H9 (cell line): ENCODE results near the gene CD81. TPM values are rescaled to one million over a fixed set of nuclear protein-coding genes. Genes with fewer than 3 reads are reported as not detected.

Source experiments
- DNase-seq: peaks from one replicate; pipeline ENCODE4 v3.0.0-alpha.2; 2017
- H2AFZ ChIP-seq: one replicate; pipeline ENCODE4 v1.6.1; 2013; ENCODE audit warnings: mild to moderate bottlenecking, low read length, control low read depth, moderate library complexity
- H2AK5ac ChIP-seq: 2 replicates; pipeline ENCODE4 v1.6.1; 2013; ENCODE audit warnings: low read length, control low read depth, mixed read lengths; ENCODE audit not compliant: insufficient read length
- H2BK120ac ChIP-seq: one replicate; pipeline ENCODE4 v1.6.1; 2013; ENCODE audit warnings: low read depth, mild to moderate bottlenecking, low read length, control low read depth, inconsistent platforms; ENCODE audit not compliant: poor library complexity, severe bottlenecking
- H2BK12ac ChIP-seq: 2 replicates; pipeline ENCODE4 v1.6.1; 2013; ENCODE audit warnings: low read length, control low read depth, mixed read lengths, low read depth; ENCODE audit not compliant: insufficient read length
- H2BK15ac ChIP-seq: 2 replicates; pipeline ENCODE4 v1.6.1; 2013; ENCODE audit warnings: low read depth, low read length, control low read depth
- H2BK20ac ChIP-seq: one replicate; pipeline ENCODE4 v1.6.1; 2013; ENCODE audit warnings: low read depth, mild to moderate bottlenecking, low read length, control low read depth, inconsistent platforms; ENCODE audit not compliant: poor library complexity, severe bottlenecking
- H2BK5ac ChIP-seq: 2 replicates; pipeline ENCODE4 v1.6.1; 2013; ENCODE audit warnings: low read length, control low read depth, mixed read lengths; ENCODE audit not compliant: insufficient read length
- H3K14ac ChIP-seq: 2 replicates; pipeline ENCODE4 v1.6.1; 2013; ENCODE audit warnings: low read length, control low read depth; ENCODE audit not compliant: insufficient read depth
- H3K18ac ChIP-seq: 2 replicates; pipeline ENCODE4 v1.6.1; 2013; ENCODE audit warnings: low read depth, mild to moderate bottlenecking, mixed read lengths, low read length, control low read depth; ENCODE audit not compliant: insufficient read length
- H3K23ac ChIP-seq: 2 replicates; pipeline ENCODE4 v1.6.1; 2013; ENCODE audit warnings: low read length, control low read depth, mixed read lengths, low read depth; ENCODE audit not compliant: insufficient read length
- H3K23me2 ChIP-seq: 2 replicates; pipeline ENCODE4 v1.6.1; 2013; ENCODE audit warnings: low read depth, mild to moderate bottlenecking, mixed read lengths, low read length, control low read depth; ENCODE audit not compliant: insufficient read length, poor library complexity, severe bottlenecking
- H3K27ac ChIP-seq: 2 replicates; pipeline ENCODE4 v1.5.1; 2013; ENCODE audit warnings: low read length, control low read depth, mixed read lengths, low read depth; ENCODE audit not compliant: insufficient read length
- H3K27me3 ChIP-seq: 2 replicates; pipeline ENCODE4 v1.6.1; 2013; ENCODE audit warnings: low read length, control low read depth, inconsistent platforms; ENCODE audit not compliant: insufficient read depth
- H3K4ac ChIP-seq: 2 replicates; pipeline ENCODE4 v1.6.1; 2013; ENCODE audit warnings: low read depth, mild to moderate bottlenecking, control low read depth, inconsistent platforms, low read length, moderate library complexity
- H3K4me1 ChIP-seq: 2 replicates; pipeline ENCODE4 v1.6.1; 2013; ENCODE audit warnings: low read length, control low read depth, inconsistent platforms; ENCODE audit not compliant: insufficient read depth
- H3K4me2 ChIP-seq: 2 replicates; pipeline ENCODE4 v1.6.1; 2013; ENCODE audit warnings: low read length, control low read depth, mixed read lengths; ENCODE audit not compliant: insufficient read length, insufficient read depth
- H3K56ac ChIP-seq: 2 replicates; pipeline ENCODE4 v1.6.1; 2013; ENCODE audit warnings: low read depth, mild to moderate bottlenecking, mixed read lengths, low read length, control low read depth; ENCODE audit not compliant: insufficient read length
- H3K79me1 ChIP-seq: 2 replicates; pipeline ENCODE4 v1.6.1; 2013; ENCODE audit warnings: low read depth, mild to moderate bottlenecking, moderate library complexity, low read length, control low read depth, inconsistent platforms; ENCODE audit not compliant: insufficient read depth, poor library complexity, severe bottlenecking
- H3K79me2 ChIP-seq: 2 replicates; pipeline ENCODE4 v1.6.1; 2013; ENCODE audit warnings: low read length, control low read depth, inconsistent platforms; ENCODE audit not compliant: insufficient read depth
- H3K9ac ChIP-seq: 2 replicates; pipeline ENCODE4 v1.6.1; 2013; ENCODE audit warnings: low read length, control low read depth, mixed read lengths; ENCODE audit not compliant: insufficient read length; ENCODE audit errors: extremely low read depth
- H3K9me3 ChIP-seq: one replicate; pipeline ENCODE4 v1.6.1; 2013; ENCODE audit warnings: low read depth, low read length, inconsistent platforms; ENCODE audit not compliant: control insufficient read depth
- H3T11ph ChIP-seq: one replicate; pipeline ENCODE4 v1.6.1; 2013; ENCODE audit warnings: mild to moderate bottlenecking, low read length, control low read depth, inconsistent platforms
- H4K20me1 ChIP-seq: one replicate; pipeline ENCODE4 v1.6.1; 2013; ENCODE audit not compliant: control insufficient read depth, insufficient read length, insufficient read depth
- H4K5ac ChIP-seq: 2 replicates; pipeline ENCODE4 v1.6.1; 2013; ENCODE audit warnings: low read depth, mild to moderate bottlenecking, mixed read lengths, low read length, control low read depth; ENCODE audit not compliant: insufficient read length
- H4K8ac ChIP-seq: replicated peaks from 2 replicates; pipeline ENCODE4 v1.6.1; 2013; ENCODE audit warnings: low read length, control low read depth, mixed read lengths, low read depth; ENCODE audit not compliant: insufficient read length
- H4K91ac ChIP-seq: 2 replicates; pipeline ENCODE4 v1.6.1; 2013; ENCODE audit warnings: low read depth, mild to moderate bottlenecking, moderate library complexity, mixed read lengths, low read length, control low read depth; ENCODE audit not compliant: insufficient read length
- H3K27ac Mint-ChIP-seq, 3 experiments: 2 replicates in 2 of 3; 3 replicates in 1 of 3; pipeline ENCODE4 v1.8.0; 2020 to 2021; ENCODE audit warnings: mixed read lengths in 3 of 3, mild to moderate bottlenecking in 1 of 3, moderate library complexity in 1 of 3
- H3K27me3 Mint-ChIP-seq: 2 replicates; pipeline ENCODE4 v1.8.0; 2021; ENCODE audit warnings: low read depth, mild to moderate bottlenecking, moderate library complexity, mixed read lengths
- H3K36me3 Mint-ChIP-seq, 3 experiments: 2 replicates in 2 of 3; 3 replicates in 1 of 3; pipeline ENCODE4 v1.8.0; 2020 to 2021; ENCODE audit warnings: low read depth in 3 of 3, mixed read lengths in 3 of 3; ENCODE audit not compliant: insufficient read depth in 1 of 3
- H3K4me1 Mint-ChIP-seq, 2 experiments: 2 replicates each; pipeline ENCODE4 v1.8.0; 2020; ENCODE audit warnings: mixed read lengths in 2 of 2
- H3K4me3 Mint-ChIP-seq, 2 experiments: 2 replicates in 1 of 2; 3 replicates in 1 of 2; pipeline ENCODE4 v1.8.0; 2020 to 2021; ENCODE audit warnings: mild to moderate bottlenecking in 2 of 2, mixed read lengths in 2 of 2, moderate library complexity in 1 of 2
- H3K9me3 Mint-ChIP-seq, 2 experiments: 2 replicates in 1 of 2; 3 replicates in 1 of 2; pipeline ENCODE4 v1.8.0; 2020; ENCODE audit warnings: mild to moderate bottlenecking in 2 of 2, mixed read lengths in 2 of 2, moderate library complexity in 1 of 2
- CTCF ChIP-seq: fragments of 200-600 bp; sonication (generic); conservative IDR thresholded peaks from 3 replicates; pipeline ENCODE4 v1.8.0; 2021; ENCODE audit warnings: antibody characterized with exemption, mild to moderate bottlenecking
- WGBS: extraction: QIAGEN DNeasy Blood & Tissue Kit; methylation state at CpG from one replicate; pipeline ENCODE4 v1.1.7; 2013; ENCODE audit warnings: missing lambda C conversion rate, low lambda C conversion rate, mixed read lengths; ENCODE audit not compliant: insufficient read length; ENCODE audit errors: extremely low coverage; 5-methylcytosine and 5-hydroxymethylcytosine counted together
- total RNA-seq: library from RNA; stranded (reverse); gene quantifications from 2 replicates; pipeline ENCODE4 v1.2.1, GENCODE V29; 2021

Gene CD81
- total RNA-seq, 1 experiment from 2014 or later, result 246 TPM

- H3T11ph ChIP-seq, result no peak overlapping the region
- H4K8ac ChIP-seq, result no peak overlapping the region
- no peak overlapping the region for H4K91ac ChIP-seq
- H3K27ac ChIP-seq, result no peak overlapping the region
- H3K9me3 Mint-ChIP-seq, result peaks cover 27 to 33% of the 10 kb centered on the region in 2 experiments
- no peaks in the 10 kb centered on the region for H4K20me1 ChIP-seq
- H4K5ac ChIP-seq, result no peak overlapping the region
- H3K27me3 ChIP-seq, result no peaks in the 10 kb centered on the region; the same call in 1 of the 2 replicates
- H3K79me2 ChIP-seq, result no peaks in the 10 kb centered on the region
- H3K27me3 Mint-ChIP-seq, result peaks cover 37% of the 10 kb centered on the region
- H3K9me3 ChIP-seq, result peaks cover 4% of the 10 kb centered on the region
- no peak overlapping the region for H2BK12ac ChIP-seq
- no peak overlapping the region for H2BK20ac ChIP-seq
- H3K4me1 Mint-ChIP-seq, result peaks cover 0 to 5% of the 10 kb centered on the region in 2 experiments; a peak in 1 of 4 replicates
- peaks cover 0 to 8% (median 4%) of the 10 kb centered on the region in 3 experiments; a peak in 2 of 7 replicates for H3K36me3 Mint-ChIP-seq
- H3K23ac ChIP-seq, result no peak overlapping the region
- no peak overlapping the region for H3K56ac ChIP-seq
- H3K4me1 ChIP-seq, result no peaks in the 10 kb centered on the region
- no peak overlapping the region for H3K9ac ChIP-seq
- no peak overlapping the region for H2BK15ac ChIP-seq
- no peak overlapping the region for H3K4me2 ChIP-seq
- H2BK5ac ChIP-seq, result no peak overlapping the region
- no peak for DNase-seq
- H3K79me1 ChIP-seq, result no peaks in the 10 kb centered on the region
- no peak overlapping the region for H3K4me3 Mint-ChIP-seq
- no peak overlapping the region for H3K14ac ChIP-seq
- H3K27ac Mint-ChIP-seq, result no peak overlapping the region; a peak in 1 of 7 replicates
- peaks cover 2% of the 10 kb centered on the region for H3K23me2 ChIP-seq
- no peak overlapping the region for H3K4ac ChIP-seq
- H2AK5ac ChIP-seq, result no peak overlapping the region
- WGBS, result no CpG with 5 or more reads among the region's 7 CpGs
- TF ChIP-seq CTCF, result no peak
- no peak overlapping the region for H3K18ac ChIP-seq
- no peak overlapping the region for H2AFZ ChIP-seq
- H2BK120ac ChIP-seq, result no peak overlapping the region
These were observed 22.0 kb upstream of the CD81 start for GRCh38 chr11:2355000-2355644.
